HL-60 (cell line): ENCODE measurements around the gene TBC1D16.

ENCODE experiments used
- GABPA ChIP-seq: IDR thresholded peaks from 2 replicates; pipeline ENCODE4 v1.6.1; 2012; ENCODE audit warnings: low read depth
- POLR2AphosphoS5 ChIP-seq: IDR thresholded peaks from 2 replicates; pipeline ENCODE4 v1.6.1; 2012; ENCODE audit warnings: low read depth
- TF ChIP-seq, protein P1 (sequence below): IDR thresholded peaks from one replicate; pipeline ENCODE4 v1.5.1; 2011; ENCODE audit warnings: low read length, control low read depth, inconsistent platforms; ENCODE audit not compliant: insufficient read depth

DNA sequence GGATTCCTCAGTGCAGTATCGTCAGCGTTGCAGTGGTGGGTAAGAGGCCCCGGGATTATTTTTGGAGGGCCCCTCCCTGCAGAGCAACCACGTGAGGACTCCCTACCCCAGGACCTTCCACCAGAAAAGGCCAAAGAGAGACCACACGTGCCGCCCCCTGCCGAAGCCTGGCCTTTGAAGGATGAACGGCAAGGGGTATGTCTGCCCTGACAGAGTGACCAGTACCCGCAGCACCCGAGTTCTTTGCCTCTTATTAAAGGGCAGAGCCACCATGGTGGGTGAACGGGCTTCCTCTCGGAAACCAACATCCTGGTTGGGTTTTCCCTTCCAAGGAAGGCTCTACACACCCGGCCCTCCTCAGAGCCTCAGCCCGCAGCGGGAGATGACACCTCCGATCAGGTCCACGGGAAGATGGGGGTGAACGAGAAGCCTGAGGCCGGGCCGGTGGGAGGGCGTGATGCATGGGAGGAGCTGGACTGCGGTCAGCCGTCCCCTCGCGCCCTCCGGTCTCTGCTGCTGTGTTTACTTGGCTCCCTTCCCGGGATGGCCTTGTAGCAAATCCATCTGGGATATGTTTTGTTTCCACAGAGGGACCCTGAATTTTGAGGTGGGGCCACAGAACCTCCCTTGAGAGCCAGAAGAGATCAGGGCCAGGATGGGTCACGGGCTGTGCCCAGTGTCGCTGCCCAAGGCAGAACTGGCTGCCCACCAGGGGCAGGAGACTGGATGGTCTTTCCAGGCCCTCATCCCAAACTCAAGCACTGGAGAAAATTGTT, 49.1 kb downstream of the TBC1D16 start:
- TF ChIP-seq, protein P1, sequence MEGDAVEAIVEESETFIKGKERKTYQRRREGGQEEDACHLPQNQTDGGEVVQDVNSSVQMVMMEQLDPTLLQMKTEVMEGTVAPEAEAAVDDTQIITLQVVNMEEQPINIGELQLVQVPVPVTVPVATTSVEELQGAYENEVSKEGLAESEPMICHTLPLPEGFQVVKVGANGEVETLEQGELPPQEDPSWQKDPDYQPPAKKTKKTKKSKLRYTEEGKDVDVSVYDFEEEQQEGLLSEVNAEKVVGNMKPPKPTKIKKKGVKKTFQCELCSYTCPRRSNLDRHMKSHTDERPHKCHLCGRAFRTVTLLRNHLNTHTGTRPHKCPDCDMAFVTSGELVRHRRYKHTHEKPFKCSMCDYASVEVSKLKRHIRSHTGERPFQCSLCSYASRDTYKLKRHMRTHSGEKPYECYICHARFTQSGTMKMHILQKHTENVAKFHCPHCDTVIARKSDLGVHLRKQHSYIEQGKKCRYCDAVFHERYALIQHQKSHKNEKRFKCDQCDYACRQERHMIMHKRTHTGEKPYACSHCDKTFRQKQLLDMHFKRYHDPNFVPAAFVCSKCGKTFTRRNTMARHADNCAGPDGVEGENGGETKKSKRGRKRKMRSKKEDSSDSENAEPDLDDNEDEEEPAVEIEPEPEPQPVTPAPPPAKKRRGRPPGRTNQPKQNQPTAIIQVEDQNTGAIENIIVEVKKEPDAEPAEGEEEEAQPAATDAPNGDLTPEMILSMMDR, result no peak
- no peak for TF ChIP-seq POLR2AphosphoS5
- TF ChIP-seq GABPA, result no peak
